ENCODE measurements around the gene ATP6V1B1.

Gene ATP6V1B1

DNA sequence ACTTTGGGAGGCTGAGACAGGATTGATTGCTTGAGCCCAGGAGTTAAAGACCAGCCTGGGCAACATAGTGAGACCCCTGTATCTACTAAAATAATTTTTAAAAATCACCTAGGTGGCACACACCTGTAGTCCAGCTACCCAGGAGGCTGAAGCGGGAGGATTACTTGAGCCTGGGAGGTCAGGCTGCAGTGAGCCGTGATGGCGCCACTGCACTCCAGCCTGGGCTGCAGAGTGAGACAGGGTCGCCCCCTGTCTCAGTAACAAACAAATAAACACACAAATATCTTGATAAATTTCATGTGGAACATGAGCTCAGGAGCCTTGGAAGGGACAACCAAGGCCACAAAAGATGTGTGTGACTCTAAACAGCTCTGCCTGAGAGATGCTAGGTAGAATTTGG, 31.0 kb downstream of the ATP6V1B1 start:
- in situ Hi-C loops (cut with HindIII; ENCODE audit: low sequenced_read_pairs), result no loop called here

DNA sequence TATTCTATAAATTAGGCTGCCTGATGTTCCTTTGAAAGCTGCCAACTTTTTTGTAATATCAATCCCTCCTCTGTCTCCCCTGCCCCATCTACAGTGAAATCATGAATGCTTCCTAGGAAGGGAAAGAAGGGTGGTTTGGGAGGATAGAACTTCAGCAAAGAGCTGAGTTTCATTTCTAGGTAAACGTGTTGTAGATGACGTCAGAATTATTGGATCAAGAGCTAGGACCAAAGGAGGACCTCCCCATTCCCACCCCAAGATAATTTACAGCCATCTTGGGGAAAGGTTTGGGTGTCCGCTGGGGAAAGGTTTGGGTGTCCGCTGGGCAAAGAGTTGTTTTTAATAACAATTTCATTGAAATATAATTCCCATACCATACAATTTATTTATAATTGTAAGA, 31.5 kb downstream of the ATP6V1B1 start:
- in situ Hi-C loops (cut with HindIII; ENCODE audit: low sequenced_read_pairs), result no loop called here
- no peak overlapping the region for H3K4me3 ChIP-seq (ENCODE audit: low read depth, low read length)
- TF ChIP-seq, protein P1, sequence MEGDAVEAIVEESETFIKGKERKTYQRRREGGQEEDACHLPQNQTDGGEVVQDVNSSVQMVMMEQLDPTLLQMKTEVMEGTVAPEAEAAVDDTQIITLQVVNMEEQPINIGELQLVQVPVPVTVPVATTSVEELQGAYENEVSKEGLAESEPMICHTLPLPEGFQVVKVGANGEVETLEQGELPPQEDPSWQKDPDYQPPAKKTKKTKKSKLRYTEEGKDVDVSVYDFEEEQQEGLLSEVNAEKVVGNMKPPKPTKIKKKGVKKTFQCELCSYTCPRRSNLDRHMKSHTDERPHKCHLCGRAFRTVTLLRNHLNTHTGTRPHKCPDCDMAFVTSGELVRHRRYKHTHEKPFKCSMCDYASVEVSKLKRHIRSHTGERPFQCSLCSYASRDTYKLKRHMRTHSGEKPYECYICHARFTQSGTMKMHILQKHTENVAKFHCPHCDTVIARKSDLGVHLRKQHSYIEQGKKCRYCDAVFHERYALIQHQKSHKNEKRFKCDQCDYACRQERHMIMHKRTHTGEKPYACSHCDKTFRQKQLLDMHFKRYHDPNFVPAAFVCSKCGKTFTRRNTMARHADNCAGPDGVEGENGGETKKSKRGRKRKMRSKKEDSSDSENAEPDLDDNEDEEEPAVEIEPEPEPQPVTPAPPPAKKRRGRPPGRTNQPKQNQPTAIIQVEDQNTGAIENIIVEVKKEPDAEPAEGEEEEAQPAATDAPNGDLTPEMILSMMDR (IDR thresholded peaks at IDR 0.05; ENCODE audit: low read depth, low read length), result no peak
- no peak for DNase-seq (ENCODE audit: low read depth, low spot score)

More for the DNA sequence above, 31.0 kb downstream of the ATP6V1B1 start:
- no peak for DNase-seq (ENCODE audit: low read depth, low spot score)
- TF ChIP-seq, protein P1 (IDR thresholded peaks at IDR 0.05; ENCODE audit: low read depth, low read length), result no peak
- H3K4me3 ChIP-seq (ENCODE audit: low read depth, low read length), result no peak overlapping the region

DNA sequence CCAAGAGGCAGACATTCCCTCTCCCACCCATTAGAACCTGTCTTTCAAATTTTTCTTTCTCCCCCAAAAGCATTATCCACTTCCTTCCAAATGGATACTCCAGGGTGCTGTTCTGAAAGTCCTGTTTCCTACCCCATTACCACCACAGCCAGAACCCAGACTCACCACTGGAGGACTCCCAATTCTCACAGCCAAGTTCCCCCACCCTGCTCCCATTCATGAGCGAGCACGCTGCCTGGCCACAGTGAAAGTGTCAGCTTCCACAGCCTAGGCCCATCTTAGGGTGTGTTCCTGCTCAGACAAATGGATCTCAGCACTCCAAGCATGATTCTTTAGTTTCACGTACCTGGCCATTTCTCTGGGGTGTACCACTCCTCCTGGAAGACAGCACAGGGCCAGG, 38.9 kb downstream of the ATP6V1B1 start:
- DNase-seq (ENCODE audit: low read depth, low spot score), result no peak
- H3K4me3 ChIP-seq (ENCODE audit: low read depth, low read length), result no peak overlapping the region
- in situ Hi-C loops (cut with HindIII; ENCODE audit: low sequenced_read_pairs), result no loop called here
- TF ChIP-seq, protein P1 (IDR thresholded peaks at IDR 0.05; ENCODE audit: low read depth, low read length), result no peak

DNA sequence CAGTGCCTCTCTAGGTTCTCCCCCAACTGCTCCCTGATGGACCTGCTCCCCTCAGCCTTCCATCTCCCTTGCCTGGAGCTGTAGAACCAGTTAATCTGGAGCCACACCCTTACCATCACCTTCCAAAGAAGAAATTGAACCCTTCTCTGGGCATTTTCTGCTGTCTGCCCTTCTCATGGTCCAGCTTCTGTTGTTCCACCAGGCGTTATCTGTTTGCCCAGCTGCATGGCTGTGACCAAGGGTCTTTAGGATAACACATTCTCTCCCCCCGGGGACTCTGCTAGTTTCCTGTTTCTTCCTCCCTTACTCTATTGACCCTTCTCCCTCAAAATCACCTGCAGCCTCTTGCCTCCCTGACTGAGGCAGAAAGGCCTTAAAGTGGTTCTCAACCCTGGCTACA, 39.5 kb downstream of the ATP6V1B1 start:
- no peak for DNase-seq (ENCODE audit: low read depth, low spot score)
- in situ Hi-C loops (cut with HindIII; ENCODE audit: low sequenced_read_pairs), result no loop called here
- TF ChIP-seq, protein P1 (IDR thresholded peaks at IDR 0.05; ENCODE audit: low read depth, low read length), result no peak
- H3K4me3 ChIP-seq (ENCODE audit: low read depth, low read length), result no peak overlapping the region

DNA sequence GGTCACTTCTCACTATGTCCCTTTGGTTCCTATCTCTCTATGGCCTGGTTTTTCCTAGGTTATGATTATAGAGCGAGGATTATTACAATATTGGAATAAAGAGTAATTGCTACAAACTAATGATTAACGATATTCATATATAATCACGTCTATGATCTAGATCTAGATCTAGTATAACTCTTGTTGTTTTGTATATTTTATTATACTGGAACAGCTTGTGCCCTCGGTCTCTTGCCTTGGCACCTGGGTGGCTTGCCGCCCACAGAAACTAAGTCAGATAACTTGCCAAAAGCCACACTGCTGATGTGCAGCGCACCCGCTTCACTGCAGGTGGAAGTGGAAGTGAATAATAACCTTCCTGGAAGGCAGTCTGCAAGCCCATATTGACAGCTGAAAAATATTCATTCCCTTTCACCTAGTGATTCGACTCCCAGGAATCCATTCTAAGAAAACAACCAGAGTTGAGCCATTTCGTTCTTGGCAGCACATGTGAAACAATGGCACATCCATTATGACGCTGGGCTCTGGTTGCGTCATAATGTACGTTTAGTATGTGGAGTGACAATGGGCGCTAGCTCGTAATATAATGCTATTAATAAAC, 42.0 kb downstream of the ATP6V1B1 start:
- peak overlapping the region; percentile 51 for H3K4me3 ChIP-seq (ENCODE audit: low read depth, low read length)
- DNase-seq (ENCODE audit: low read depth, low spot score), result peak; percentile 85
- TF ChIP-seq, protein P1 (IDR thresholded peaks at IDR 0.05; ENCODE audit: low read depth, low read length), result no peak
- in situ Hi-C loops (cut with HindIII; ENCODE audit: low sequenced_read_pairs), result no loop called here

DNA sequence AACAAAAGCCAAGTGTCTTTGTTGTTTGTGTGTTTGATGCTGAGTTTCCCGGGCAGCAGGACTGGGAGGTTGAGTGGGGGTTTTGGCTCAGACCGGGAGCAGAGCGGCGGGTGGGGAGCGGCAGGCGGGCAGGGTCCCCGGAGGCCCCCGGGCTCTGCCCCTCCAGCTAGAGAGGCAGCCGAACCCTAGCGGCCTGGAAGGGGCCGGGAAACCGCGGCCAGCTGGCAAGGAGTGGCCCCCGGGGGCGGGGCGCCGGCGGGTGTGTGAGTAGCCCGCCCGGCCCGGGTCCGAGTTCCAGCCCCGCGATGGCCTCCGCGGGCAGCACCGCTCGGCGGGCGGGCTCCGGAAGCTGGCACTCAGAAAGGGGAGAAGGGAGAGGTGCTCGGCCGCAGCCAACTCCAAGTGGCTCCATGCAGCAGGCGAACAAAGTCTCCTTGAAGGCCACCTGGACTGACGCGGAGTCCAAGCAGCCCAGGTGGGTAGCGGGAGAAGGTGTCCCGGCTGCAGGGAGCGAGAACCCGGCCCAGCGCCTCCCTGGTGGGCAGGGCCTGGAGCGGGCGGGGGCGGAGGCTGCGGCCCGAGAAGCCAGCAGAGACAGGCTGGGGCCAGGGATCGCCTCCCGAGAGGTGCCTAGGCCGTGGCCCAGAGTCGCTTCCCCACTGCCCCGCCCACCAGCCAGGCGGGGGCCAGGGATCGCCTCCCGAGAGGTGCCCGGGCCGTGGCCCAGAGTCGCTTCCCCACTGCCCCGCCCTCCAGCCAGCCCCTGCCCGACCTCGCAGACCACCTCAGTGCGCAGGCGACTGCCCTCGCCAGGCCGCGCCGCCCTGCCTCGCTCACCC, 42.9 kb downstream of the ATP6V1B1 start, which contains the start of gene ANKRD53:
ANKRD53 (plus strand) TSS at position 290 of the 839 bp plus-strand sequence; CDS start at position 306, 16 bp downstream.
- in situ Hi-C loops (cut with HindIII; ENCODE audit: low sequenced_read_pairs), result no loop called here
- DNase-seq (ENCODE audit: low read depth, low spot score), result peak; percentile 13
- peak within 1 kb of the TSS; percentile 51 for H3K4me3 ChIP-seq (ENCODE audit: low read depth, low read length)
- TF ChIP-seq, protein P1 (IDR thresholded peaks at IDR 0.05; ENCODE audit: low read depth, low read length), result no peak

Measured in astrocyte of the spinal cord (primary cell).